Activated effector memory CD4-positive, alpha-beta T cell treated with Interleukin-2 at 50 U/mL for 16 hours (primary cell): ENCODE results near the gene GDI1.
A peak's percentile ranks its signal among the peaks of the same experiment; 100 is the strongest.

Experiments used
- DNase-seq: peaks from one replicate; pipeline ENCODE4 v3.0.0-alpha.2; 2020

GDI1 gene

DNA sequence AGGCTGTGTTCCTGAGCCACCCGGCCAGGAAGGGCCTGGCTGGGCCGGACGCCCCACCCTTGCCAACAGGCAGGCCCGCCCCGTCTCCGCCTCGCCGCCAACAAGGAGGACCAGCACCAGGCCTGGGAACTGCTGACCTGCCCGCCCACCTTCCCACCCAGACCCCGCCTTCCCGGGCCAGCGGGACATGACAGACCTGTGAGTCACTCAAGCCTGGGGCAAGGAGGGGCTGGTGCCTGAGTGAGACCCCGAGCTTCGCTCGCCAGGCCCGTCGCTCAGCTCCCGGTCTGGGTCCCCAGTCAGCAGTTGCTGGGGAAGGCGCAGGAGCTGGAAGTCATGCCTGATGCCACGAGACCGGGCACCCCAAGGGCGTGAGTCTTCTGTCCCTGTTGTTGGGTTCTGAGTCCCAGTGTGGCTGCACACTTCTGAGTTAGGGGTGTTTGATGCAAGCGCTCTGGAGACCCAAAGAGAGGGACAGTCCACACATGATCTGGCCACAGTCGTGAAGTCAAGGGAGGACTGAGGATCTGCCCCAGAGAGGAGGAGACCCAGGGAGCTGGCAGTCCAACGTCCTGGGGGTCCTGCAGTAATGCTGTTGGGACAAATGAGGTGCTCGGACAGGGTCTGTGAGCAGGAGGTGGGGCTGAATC is 27.6 kb upstream of the GDI1 start, which contains the start of gene DNASE1L1:
DNASE1L1 (minus strand) TSS at position 33 of the 650 bp plus-strand sequence. CDS start 3,686 bp downstream, outside the sequence.
- no peak for DNase-seq

DNA sequence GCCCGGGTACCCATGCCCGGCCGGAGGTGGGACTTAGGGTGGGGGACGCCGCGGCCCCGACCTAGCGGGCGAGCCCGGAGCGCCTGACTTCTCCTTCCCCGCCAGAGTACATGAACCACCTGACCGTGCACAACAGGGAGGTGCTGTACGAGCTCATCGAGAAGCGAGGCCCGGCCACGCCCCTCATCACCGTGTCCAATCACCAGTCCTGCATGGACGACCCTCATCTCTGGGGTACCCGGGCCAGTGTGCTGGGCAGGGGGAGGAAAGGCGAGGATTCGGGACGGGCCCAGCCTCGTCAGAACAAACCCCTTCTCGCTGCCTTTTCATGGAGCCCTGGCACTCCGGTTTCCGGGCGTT is 25.0 kb upstream of the GDI1 start:
- DNase-seq, result peak; percentile 32

DNA sequence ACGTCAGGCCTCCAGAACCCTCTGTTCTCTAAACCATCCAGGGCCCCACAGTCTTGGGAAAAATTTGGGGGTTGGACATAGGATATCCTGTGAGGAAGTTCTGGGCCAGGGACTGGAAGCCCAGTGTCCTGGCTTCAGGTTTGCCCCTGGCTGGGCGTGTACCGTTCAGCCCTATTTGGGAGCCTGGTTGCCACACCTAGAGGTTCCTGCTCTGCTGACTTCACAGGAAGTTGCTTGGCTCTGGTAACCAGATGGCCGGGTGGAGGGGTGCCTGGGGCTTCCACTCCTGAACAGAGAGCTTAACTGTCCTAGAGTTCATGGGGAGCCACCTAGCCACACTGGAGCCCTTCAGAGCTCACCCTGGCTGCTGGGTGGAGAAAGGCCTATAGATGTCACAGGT is 24.5 kb upstream of the GDI1 start:
- DNase-seq, result no peak

DNA sequence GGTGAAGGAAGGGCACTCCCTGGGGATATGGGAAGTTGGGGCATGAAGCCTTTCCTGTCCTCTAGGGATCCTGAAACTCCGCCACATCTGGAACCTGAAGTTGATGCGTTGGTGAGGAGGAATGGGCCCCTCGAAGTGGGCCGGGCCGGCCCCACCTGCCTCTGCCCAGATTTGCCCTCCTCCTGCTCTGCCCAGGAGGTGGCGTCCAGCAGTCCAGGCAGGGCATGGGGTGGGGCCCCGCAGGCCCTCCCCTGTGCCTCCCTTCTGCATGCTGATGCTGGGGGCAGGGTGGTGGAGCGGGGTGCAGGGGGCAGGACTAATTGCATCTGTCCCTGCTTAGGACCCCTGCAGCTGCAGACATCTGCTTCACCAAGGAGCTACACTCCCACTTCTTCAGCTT is 23.8 kb upstream of the GDI1 start:
- DNase-seq, result no peak

DNA sequence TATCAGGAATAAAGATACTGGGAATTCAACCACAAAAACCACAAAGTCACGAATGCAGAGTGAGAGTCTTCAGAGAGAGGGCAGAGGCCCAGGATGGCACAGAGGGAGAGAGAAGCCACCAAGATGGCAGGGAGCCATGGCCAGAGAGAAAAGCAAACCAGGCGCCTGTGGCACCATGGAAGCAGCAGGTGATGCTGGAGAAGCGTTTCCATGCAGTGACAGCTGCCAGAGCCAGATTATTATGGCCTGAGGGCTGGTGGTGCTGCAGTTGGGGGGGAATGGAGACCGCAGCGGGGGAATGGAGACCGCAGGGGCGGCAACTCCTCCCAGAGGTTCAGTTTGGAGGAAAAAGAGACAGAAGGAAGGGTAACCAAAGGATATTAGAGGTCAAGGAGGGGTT is 19.8 kb upstream of the GDI1 start:
- DNase-seq, result no peak

DNA sequence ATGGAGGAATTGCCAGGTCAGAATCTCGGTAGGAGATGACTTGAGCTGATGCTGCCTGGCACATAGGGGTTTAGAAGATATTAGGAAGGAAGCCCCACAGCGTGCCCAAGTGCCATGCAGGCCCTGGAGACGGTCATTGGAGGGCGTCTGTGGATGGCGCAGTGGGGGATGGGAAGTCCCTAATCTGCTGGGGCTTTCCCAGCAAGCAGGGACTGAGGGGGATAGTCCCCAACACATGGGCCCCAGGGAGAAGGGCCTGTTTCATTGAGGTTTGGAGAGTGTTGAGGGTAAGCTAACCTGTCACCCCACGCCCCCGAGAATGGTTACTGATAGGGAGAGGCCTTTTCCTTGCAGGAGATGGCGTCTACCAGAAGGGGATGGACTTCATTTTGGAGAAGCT is 17.8 kb upstream of the GDI1 start:
- no peak for DNase-seq

DNA sequence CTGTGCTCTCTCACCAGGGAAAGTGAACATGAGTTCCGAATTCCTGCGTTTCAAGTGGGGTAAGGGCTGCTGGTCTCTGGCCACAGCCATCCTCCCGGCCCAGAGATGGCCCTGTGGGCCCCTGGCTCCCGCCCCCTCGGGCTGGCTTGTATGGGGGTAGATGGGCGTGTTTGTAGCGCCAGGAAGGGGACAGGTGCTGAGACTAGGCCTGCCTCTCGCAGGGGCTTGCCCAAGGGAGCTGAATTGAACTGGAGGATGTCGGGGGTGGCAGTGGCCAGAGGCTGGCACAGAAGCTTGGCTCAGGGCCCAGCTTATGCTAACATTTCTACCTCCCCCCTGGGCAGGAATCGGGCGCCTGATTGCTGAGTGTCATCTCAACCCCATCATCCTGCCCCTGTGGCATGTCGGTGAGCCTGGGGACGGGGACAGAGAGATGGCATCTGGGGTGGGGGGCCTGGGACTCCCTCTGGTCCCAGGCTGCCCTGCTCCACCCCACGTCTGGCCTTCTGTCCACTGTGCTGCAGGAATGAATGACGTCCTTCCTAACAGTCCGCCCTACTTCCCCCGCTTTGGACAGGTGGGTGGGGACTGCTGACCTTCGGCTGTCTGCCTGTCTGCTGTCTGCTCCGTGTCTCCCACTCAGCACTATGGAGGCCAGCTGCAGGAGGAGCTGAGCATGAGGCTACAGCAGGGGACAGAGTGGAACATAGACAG is 17.1 kb upstream of the GDI1 start:
- DNase-seq, result no peak

DNA sequence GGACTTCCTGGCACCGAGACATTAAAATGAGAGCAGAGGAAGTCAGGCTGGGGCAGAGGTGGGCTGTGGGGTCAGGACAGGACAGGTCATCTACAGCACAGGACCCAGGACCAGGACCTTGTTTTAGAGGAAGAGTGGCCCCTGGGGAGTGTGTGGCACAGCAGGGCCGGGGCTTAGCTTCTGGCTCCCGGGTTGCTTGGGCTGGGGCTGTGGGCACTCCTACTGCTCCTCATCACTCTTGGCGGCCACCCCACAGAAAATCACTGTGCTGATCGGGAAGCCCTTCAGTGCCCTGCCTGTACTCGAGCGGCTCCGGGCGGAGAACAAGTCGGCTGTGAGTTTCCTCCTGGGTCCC is 16.6 kb upstream of the GDI1 start:
- DNase-seq, result no peak

DNA sequence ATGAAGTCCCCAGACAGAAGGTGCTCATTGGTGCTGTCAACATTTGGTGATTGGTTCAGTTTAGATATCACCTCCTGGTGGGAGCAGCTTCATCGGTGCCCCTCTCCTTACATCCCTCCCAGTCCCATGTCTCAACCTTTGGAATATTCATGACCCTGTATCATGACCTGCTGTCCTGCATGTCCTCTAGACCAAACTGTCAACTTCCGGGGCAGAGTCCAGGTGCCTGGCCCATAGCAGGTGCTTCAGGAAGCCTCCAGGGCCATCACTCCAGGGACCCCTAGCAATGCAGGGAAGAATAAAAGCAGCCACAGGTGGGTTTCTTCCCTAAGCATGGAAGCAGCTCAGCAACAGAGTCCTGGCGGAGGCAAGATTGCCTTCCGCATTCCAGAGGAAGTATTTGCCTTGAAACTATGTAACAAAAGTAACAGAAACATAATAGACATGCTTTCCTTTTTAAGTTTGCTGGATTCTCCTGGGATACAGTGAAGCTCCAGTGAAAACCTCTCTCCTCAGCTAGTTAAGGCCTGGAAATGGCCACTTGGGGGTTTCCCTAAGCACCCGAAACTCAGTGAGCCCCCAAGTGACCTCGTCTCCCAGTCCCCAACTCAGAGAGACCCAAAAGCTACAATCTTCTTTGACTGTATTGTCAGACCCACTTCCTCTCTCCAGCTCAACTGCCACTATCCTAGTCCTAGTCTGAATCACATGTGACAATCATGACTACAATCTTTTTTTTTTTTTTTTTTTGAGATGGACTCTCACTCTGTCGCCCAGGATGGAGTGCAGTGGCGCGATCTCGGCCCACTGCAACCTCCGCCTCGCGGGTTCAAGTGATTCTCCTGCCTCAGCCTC is 9.8 kb upstream of the GDI1 start:
- DNase-seq, result no peak

DNA sequence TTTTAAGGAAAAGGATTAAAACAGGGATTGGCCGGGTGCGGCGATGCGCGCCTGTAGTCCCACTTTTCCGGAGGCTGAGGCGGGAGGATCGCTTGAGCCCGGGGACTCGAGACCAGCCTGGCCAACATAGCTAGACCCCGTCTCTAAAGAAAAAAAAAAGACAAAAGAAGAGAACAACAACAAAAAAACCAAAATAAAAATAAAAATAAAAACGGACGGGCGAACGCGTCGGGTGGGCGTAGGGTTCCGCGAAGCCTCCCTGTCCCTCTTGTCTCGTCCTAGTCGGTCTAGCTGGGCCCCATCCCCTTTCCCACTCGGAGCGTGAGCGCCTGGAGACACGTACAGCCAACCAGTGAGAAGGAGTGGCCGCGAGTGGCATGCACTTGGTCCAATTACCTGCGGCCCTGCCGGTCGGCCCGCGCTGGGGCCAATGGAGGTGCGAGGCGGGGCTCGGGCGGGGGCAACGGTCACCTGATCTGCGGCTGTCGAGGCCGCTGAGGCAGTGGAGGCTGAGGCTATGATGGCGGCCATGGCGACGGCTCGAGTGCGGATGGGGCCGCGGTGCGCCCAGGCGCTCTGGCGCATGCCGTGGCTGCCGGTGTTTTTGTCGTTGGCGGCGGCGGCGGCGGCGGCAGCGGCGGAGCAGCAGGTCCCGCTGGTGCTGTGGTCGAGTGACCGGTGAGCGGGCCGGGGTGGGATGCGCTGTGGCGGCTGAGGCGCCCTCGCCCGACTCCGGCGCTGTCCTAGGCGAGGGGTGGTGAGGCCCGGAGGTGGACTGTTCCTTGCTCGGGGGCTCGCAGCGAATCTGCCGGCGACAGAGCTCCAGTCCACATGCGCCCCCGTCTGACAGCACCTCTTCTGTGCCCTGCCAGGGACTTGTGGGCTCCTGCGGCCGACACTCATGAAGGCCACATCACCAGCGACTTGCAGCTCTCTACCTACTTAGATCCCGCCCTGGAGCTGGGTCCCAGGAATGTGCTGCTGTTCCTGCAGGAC is 8.5 kb upstream of the GDI1 start, which contains the start of gene ATP6AP1:
ATP6AP1 (plus strand) TSS at position 502 of the 996 bp plus-strand sequence; CDS start at position 518, 16 bp downstream.
- peak; percentile 82 for DNase-seq

DNA sequence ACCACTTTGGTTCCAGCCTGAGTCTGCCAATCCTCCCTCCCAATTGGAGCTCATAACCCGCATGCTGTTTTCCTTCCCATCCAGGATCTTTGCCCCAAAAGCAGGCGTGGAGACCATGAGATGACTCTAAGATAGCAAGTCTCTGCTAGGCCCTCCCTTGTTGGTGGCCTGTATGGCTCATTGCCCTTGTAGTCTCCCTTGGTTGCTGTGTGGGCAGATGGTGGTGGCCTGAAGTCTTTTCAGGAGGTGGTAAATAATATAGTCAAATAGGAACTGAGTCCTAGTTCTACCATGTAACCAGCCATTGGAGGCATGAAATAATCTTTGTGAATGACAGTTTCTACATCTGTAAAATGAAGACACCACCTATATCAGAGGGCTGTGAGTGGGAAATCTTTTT is 7.2 kb upstream of the GDI1 start:
- DNase-seq, result no peak

DNA sequence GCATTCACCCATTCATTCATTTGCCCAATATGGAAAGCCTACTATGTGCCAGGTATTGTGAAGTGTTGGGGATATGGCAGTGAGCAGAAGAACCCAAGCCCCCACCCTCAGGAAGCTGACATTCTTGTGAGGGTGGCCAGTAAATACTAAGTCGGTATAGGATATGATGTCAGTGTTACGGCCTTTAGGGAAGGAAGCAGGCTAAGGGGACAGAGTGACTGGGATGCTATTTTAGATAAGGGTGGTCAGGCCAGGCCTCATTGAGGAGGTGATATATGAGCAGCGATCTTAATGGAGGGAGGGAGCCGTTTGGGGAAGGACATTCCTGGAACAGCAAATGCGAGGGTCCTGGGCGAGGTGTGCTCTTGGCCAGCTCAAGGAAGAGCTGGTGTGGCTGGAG is 6.5 kb upstream of the GDI1 start:
- no peak for DNase-seq

DNA sequence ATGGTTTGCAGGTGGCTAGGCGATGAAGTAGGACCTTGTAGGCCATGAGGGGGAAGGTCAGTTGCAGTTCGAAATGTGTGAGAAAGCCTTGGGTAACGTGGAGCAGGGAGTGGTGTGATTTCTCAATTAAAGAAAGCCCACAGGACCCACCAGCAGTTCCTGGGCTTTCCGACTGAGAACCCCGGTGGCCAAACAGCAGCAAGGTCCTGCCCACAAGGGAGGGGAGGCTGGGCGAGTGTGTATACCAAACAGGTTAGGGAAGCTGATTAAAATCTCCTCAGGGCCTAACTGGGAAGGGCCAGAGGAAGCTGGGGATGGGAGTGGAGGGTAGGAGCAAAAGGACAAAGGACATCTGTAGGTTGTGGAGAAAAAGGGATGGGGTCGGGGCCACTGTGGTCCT is 6.0 kb upstream of the GDI1 start:
- DNase-seq, result no peak

DNA sequence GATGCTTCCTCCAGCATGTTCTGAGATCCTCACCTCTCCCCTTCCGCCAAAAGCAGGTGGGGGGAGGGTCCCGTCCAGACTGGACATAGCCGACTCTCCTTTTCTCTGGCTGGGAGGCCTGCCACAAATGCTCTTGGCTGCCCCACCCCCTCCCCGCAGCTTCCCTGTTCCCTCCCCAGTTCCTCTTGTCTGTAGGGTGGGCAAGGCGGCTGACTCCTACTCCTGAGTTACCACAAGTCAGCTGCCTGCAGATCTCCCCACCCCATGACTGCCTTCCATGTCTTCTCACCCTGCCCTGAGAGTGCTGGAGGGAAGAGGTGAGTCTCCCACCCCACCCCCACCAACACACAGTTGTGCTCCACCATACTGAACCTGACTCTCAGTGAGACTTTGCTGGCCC is 5.6 kb upstream of the GDI1 start:
- no peak for DNase-seq

DNA sequence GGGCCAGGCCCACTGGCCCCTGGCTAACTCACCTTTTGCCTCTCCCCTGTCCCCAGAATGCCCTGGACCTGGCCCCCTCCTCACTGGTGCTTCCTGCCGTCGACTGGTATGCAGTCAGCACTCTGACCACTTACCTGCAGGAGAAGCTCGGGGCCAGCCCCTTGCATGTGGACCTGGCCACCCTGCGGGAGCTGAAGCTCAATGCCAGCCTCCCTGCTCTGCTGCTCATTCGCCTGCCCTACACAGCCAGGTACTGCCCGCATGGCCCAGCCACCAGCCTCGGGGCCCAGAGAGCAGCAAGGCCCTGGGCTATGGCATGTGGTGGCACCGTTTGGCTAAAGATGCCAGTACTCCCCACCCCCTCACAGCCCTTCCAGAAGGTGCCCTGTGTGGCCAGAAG is 4.7 kb upstream of the GDI1 start:
- no peak for DNase-seq

DNA sequence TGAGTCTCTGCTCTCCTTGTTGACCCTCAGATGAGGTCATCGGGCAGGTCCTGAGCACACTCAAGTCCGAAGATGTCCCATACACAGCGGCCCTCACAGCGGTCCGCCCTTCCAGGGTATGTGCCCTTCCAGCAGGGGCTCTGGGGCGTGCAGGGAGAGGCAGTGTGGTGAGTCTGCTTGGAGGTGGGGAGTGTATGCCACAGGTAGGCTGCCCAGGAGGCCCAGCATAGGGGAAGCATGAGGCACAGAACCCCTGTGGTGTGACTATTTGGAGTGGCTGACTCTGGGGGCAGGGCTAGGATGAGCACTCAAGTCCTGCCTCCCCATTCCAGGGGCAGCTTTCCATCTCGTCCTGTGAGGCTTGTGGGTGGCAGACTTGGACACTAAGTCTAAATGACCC is 3.3 kb upstream of the GDI1 start:
- DNase-seq, result no peak

DNA sequence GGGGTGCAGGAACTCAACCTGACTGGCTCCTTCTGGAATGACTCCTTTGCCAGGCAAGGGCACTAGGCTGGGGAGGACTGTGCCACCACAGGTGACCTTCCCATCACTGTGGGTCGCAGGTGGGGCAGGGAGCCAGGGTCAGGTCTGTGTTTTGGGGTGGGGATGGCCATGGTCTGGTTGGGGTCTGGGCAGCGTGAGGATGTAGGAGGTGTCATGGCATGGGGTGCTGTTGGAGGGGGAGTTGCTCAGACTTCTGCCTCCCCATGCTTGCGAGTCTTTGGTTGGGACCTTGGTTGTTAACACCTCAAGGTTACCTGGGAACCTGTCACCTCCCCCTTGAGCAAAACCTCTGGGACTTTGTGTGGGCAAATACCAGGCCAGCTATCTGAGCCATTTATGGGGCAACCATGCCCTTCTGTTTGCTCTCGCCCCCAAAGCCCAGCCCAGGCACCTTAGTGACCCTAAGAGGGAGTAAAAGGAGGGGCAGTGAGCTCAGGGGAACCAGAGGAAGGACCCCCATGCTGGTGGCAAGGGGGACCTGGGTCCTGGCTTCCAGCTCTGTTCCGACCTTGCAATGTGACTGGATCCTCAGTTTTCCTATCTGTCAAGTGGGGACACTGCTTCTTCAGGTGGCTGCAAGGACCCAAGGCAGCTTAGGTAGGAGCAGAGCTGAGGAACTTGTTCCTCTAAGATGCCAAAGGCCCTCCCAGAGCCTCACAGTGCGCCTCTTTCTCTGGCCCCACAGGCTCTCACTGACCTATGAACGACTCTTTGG is 2.4 kb upstream of the GDI1 start:
- no peak for DNase-seq

DNA sequence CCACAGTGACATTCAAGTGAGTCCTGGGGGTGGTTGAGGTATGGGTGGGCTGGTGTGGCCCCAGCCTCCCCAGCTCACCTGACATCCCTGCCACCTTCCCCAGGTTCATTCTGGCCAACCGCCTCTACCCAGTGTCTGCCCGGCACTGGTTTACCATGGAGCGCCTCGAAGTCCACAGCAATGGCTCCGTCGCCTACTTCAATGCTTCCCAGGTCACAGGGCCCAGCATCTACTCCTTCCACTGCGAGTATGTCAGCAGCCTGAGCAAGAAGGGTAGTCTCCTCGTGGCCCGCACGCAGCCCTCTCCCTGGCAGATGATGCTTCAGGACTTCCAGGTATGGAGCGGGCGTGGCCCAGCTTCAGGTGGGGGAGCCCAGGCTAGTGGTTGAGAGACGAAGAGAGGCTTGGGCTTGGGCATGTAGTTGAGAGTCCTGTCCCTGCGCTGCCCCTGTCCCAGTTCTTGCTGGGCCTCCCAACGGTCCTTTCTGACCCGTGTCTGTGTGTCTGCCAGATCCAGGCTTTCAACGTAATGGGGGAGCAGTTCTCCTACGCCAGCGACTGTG is 1.7 kb upstream of the GDI1 start:
- no peak for DNase-seq

DNA sequence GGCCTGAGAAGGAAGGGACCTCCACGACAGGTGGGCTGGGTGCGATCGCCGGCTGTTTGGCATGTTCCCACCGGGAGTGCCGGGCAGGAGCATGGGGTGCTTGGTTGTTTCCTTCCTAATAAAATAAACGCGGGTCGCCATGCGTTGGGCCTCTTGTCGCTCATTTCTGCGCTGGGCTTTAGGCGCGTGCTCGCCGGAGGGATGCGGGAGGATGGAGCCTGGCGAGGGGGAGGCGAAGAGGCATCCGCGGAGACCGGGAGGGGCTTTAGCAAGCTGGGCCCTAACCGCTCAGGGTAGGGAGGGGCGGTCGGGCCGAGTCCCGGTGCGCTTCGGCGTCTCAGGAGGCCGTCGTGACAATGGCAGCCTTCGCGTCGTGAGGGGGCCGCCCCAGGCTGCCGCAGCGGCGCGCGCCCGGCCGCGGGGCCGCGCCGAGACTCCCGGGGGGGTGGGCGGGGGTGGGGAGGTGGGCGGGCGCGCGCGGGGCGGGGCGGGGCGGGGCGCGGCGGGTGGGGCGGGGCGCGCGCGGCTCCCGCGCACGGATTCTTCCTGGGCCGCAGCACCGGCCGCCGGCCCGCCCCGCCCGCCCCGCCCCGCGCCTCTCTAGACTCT is 476 bp upstream of the GDI1 start:
- peak; percentile 46 for DNase-seq

DNA sequence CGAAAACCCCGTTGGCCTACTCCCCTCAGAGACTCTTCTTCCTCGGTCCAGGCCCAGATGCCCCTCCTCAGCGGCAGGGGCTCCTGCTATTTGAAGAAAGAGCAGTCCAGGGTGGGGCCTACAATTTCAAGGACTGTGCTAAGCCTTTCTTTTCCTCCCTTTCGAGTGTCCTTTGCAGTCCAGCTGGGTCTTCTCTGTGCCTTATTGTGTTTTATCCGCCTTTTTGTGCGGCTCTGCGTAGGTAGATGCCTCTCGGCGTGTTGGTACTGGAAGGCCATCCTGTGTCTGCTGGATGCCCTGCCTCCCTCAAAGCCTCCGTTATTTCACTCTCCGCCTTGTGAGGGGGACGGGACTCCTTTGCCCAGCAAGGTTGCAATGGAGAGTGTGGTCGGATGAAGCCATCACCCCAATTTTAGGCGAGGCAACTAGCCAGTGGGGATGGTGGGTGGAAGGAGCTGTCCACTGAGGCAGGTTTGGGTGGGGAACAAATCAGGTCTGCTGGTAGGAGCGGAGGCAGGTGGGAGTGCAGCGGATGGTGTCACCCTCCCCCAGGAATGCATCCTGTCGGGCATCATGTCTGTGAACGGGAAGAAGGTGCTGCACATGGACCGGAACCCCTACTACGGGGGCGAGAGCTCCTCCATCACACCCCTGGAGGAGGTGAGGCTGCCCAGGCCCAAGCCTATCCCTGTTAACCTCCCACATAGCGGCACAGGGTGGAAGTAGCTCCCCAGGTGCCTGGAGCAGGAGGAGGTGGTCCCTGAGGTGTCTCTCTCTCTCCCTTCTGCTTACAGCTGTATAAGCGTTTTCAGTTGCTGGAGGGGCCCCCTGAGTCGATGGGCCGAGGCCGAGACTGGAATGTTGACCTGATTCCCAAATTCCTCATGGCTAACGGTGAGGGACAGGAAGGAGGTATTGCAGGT is 1.3 kb downstream of the GDI1 start:
- no peak for DNase-seq
